SK-N-SH treated with all-trans-retinoic acid at 6 μM for 48 hours (cell line): ENCODE results near the gene TMEM269.

ENCODE experiments used
- ARNTL ChIP-seq: fragments of 450-650 bp; formaldehyde crosslinking; IDR thresholded peaks from 2 replicates; pipeline ENCODE4 v1.5.0; 2020; ENCODE audit warnings: low read depth, mild to moderate bottlenecking, moderate library complexity, borderline replicate concordance
- BACH2 ChIP-seq: fragments of 250-450 bp; sonication (Bioruptor Pico); IDR thresholded peaks from 2 replicates; pipeline ENCODE4 v1.9.0; 2021; ENCODE audit warnings: mild to moderate bottlenecking, borderline replicate concordance
- CSDC2 ChIP-seq: fragments of 250-450 bp; sonication (Bioruptor Pico); IDR thresholded peaks from 2 replicates; pipeline ENCODE4 v1.5.0; 2020; ENCODE audit warnings: mild to moderate bottlenecking, moderate library complexity
- CSRNP3 ChIP-seq: fragments of 250-450 bp; sonication (Bioruptor Pico); IDR thresholded peaks from 2 replicates; pipeline ENCODE4 v1.5.1; 2021; ENCODE audit warnings: mild to moderate bottlenecking, moderate library complexity
- ISL1 ChIP-seq: fragments of 250-450 bp; sonication (Bioruptor Pico); IDR thresholded peaks from 2 replicates; pipeline ENCODE4 v2.1.2; 2022; ENCODE audit warnings: mild to moderate bottlenecking, moderate library complexity
- PATZ1 ChIP-seq: fragments of 250-450 bp; sonication (Bioruptor Pico); IDR thresholded peaks from 2 replicates; pipeline ENCODE4 v1.8.0; 2020; ENCODE audit warnings: mild to moderate bottlenecking, moderate library complexity, borderline replicate concordance
- POU6F1 ChIP-seq: fragments of 250-450 bp; sonication (Bioruptor Pico); IDR thresholded peaks from 2 replicates; pipeline ENCODE4 v1.8.0; 2021; ENCODE audit warnings: low read depth, mild to moderate bottlenecking, moderate library complexity, borderline replicate concordance
- RARB ChIP-seq: fragments of 250-450 bp; sonication (Bioruptor Pico); IDR thresholded peaks from 2 replicates; pipeline ENCODE4 v1.8.0; 2021; ENCODE audit warnings: mild to moderate bottlenecking, moderate library complexity
- TOX ChIP-seq: fragments of 250-450 bp; sonication (Bioruptor Pico); IDR thresholded peaks from 2 replicates; pipeline ENCODE4 v1.8.0; 2021; ENCODE audit warnings: mild to moderate bottlenecking, moderate library complexity, borderline replicate concordance
- TSHZ2 ChIP-seq: fragments of 250-450 bp; sonication (Bioruptor Pico); IDR thresholded peaks from 2 replicates; pipeline ENCODE4 v1.5.0; 2020; ENCODE audit warnings: mild to moderate bottlenecking, moderate library complexity
- ZFP3 ChIP-seq: fragments of 250-450 bp; sonication (Bioruptor Pico); IDR thresholded peaks from 2 replicates; pipeline ENCODE4 v1.5.0; 2020; ENCODE audit warnings: mild to moderate bottlenecking, moderate library complexity
- TF ChIP-seq, protein P1 (sequence below): fragments of 250-450 bp; sonication (Bioruptor Pico); IDR thresholded peaks from 2 replicates; pipeline ENCODE4 v1.5.1; 2020; ENCODE audit warnings: low read depth, mild to moderate bottlenecking, moderate library complexity

DNA sequence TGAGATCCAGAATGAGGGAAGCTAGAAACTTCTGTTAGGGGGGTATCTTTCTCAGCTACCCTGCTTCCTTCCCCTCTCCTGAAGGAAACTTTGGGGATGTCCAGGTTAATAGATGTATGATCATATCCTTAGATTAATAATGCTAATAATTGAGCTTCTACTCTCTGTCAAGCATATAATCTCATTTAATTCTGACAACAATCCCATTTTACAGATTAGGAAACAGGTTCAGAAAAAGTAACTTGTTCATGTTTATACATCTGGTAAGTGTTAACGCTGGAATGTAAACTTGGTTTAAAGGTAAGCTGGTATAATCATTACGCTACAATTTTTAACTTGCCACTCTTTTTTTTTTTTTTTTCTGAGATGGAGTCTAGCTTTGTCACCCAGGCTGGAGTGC is 1.7 kb upstream of the TMEM269 start:
- no peak for TF ChIP-seq CSDC2 (CRISPR knock-in tag)
- TF ChIP-seq ZFP3 (CRISPR knock-in tag): no peak
- TF ChIP-seq ISL1 (CRISPR knock-in tag): no peak
- no peak for TF ChIP-seq PATZ1 (CRISPR knock-in tag)
- TF ChIP-seq, protein P1, sequence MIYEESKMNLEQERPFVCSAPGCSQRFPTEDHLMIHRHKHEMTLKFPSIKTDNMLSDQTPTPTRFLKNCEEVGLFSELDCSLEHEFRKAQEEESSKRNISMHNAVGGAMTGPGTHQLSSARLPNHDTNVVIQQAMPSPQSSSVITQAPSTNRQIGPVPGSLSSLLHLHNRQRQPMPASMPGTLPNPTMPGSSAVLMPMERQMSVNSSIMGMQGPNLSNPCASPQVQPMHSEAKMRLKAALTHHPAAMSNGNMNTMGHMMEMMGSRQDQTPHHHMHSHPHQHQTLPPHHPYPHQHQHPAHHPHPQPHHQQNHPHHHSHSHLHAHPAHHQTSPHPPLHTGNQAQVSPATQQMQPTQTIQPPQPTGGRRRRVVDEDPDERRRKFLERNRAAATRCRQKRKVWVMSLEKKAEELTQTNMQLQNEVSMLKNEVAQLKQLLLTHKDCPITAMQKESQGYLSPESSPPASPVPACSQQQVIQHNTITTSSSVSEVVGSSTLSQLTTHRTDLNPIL (CRISPR knock-in tag): no peak
- TF ChIP-seq TSHZ2 (CRISPR knock-in tag): no peak
- no peak for TF ChIP-seq TOX (CRISPR knock-in tag)
- no peak for TF ChIP-seq RARB (CRISPR knock-in tag)
- TF ChIP-seq BACH2: no peak
- TF ChIP-seq CSRNP3: no peak
- TF ChIP-seq ARNTL (CRISPR knock-in tag): no peak
- TF ChIP-seq POU6F1: no peak
